GM19035 (cell line): Measurements from ENCODE around the gene ECI2.

Experiments
- ATAC-seq: cut with Tn5 transposase; IDR thresholded peaks from one replicate; pipeline ENCODE4 v1.9.1; 2021; ENCODE audit not compliant: unreplicated experiment

The ECI2 gene, protein sequence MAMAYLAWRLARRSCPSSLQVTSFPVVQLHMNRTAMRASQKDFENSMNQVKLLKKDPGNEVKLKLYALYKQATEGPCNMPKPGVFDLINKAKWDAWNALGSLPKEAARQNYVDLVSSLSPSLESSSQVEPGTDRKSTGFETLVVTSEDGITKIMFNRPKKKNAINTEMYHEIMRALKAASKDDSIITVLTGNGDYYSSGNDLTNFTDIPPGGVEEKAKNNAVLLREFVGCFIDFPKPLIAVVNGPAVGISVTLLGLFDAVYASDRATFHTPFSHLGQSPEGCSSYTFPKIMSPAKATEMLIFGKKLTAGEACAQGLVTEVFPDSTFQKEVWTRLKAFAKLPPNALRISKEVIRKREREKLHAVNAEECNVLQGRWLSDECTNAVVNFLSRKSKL

DNA sequence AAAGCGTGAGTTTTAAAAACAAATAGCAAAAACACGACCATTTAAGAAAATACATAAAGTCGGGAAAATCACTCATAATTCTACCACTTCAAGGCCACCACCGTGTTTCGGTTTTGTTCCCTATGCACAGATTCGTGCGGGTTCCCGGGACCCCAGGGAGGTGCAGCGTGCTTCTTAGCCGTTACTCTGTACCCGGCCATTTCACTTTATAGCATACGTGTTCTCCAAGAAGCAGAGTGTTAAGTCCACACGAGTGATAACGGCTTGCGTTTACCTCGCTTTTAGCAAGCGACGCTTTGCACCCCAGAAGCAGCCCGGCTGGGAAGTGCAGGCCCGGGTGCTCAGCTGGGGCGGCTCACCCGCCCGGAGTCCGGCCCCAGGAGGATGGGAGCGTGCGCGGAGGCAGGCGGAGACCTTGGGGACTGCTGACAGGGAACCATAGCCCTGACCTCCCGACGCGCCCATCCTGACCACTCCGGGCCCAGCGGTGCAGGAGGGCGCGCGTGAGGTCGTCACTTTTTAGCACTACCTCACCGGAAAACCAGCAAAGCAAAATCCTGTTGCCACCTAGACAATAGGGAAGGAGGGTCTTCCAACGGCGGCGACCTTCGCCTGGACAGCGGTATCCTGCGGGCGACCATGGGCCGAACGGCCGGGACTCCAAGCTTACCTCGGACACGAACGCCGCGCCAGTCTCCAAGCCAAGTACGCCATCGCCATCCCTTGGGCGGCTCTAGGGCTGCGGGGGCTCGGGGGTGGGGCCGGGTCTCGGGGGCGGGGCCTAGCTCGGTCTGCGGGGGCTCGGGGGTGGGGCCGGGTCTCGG is at the start of gene ECI2:
Gene ECI2 (minus strand): TSS at position 735 of the 824 bp plus-strand sequence. CDS start 15 bp downstream, at position 720.
- ATAC-seq = peak; percentile 42

DNA sequence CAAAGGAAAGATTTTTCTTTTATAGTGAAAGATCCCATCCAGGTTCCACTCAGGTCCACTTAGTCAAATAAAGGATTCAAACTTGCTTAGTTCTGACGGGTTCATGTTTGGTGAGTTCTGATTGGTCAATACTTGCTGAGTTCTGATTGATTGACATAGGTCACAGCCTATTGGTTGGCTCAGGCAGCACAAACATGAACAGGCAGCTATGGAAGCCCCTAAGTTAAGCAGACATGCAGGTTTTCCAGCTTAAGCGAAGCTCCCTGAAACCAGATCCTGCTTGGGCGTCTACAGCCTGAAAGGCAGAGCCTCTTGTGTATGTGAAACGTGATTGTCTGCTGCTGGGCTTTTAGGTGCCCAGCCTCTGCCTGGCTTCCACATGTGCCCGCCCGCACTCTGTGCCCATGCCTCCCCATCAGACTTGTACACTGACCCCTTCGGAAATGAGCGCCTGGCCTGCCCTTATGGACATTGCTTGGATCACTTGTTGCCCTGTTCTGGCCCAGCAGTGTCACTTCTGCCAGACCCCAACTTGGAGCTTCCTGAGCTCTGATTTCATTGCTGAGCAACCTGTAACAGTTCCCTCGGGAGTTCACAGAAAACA is 45.4 kb upstream of the ECI2 start:
- ATAC-seq = no peak

DNA sequence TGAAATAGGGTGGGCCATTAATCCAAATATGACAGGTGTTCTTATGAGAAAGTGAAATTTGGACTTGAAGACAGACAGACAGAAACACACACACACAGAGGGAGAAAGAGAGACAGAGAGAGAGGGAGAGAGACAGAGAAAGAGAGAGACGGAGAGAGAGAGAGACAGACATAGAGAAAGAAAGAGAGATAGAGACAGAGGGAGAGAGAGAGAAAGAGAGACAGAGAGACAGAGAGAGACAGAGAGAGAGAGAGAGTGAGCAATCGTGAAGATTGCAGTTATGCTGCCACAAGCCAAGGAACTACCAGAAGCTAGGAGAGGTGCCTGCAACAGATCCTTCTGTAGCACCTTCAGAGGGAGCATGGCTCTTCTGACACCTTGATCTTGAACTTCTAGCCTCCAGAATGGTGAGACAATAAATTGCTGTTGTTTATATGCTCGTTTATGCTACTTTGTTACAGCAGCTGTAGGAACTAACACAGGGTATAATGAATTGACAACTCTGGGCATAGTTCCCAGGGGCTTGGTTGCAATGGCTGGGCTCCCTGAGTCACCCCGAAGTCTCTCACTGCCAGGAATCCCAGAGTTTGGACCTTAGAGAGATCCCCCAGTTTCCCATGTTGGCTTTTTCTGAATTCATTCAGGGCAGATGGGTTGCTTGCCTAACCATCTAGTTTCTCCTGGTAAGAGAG is 44.7 kb upstream of the ECI2 start:
- no peak for ATAC-seq

DNA sequence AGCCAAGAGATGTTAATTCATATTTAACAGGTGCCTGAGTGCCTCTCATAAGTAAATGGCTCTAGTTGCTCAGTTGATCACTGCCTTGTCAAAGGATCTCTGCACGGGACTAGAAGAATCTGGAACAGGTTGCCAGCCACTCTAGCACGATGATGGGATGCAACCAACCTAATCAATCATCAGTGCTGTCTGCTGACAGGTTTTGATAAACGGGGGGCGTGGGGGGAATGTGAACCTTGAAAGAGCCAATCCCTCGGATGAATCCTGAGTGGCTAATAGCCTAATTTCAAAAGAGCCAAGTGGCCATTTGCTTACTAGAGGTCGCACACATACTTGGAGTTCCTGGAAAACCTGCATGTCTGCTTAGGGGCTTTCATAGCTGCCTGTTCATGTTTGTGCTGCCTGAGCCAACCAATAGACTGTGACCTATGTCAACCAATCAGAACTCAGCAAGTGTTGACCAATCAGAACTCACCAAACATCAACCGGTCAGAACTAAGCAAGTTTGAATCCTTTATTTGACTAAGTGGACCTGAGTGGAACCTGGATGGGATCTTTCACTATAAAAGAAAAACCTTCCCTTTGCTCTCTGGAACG is 43.5 kb upstream of the ECI2 start:
- ATAC-seq = no peak

DNA sequence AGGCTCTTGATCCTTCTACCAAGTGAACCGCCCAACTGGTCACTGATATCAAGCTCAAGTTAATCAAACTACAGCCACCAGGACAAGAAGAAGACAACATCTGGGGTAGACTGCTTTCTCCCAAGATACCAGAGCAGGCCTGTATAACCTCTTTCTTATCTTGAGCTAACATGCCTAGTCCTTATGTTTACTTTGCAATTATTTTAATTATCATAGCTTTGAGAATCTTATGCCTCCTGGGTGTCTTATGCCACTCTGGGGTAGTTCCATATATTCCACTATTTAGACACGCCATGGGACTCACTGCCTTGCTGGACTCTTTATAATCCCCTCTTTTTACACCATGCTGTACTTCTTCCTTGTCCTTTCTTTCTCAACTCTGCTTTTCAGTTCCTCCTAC is 41.5 kb upstream of the ECI2 start:
- ATAC-seq = no peak

DNA sequence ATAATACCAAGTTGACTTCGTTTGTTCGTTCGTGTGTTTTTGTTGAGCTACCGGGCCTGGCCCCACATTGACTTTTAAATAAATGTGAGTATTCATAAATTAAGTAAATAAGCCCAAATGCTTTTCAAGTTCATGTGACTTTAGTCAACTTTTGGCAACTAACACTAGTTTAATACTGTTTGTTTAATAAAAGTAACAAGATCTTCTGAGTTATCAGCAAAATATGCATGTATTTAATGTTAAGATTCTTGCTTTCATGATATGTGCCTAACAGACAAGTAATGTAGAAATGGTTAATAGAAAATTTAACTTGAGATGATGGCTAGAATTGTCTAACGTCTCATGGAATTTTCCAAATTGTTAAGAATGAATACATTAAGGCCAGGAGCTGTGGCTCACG is 38.7 kb upstream of the ECI2 start:
- no peak for ATAC-seq

DNA sequence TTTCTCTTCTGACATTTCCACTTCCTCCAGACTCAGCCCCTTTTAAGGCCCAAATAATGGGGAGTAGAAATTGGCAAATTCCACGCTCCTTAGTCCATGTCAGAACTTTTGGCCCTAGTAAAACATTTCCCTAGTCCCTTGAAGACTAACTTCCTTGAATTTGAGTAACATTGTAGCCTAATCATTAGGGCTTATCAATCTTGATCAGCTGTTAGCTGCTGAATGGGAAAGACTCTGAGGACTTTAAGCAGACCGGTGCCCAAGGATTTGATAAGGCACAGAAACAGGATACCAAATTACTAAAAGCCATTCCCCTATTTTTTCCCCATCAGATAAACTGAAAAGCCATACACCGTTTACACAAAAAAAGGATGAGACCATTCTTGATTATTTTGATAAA is 37.0 kb upstream of the ECI2 start:
- no peak for ATAC-seq

DNA sequence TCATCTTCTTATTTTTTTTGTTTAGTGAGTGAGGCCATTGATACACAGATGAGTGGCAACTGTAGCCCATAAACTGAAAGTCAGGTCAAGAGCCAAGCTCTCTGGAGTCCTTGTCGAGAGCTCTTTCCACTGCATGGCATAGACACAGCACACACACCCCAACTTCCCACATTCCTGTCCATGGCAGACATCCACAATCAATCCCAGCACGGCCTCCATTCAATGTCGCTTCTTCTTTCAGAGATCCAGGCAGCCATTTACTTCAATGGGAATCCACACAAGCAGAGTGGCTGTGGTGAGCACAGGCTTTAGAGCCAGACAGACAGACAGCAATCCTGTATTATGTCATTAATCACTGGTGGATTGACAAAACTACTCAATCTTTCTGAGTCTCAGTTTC is 34.9 kb upstream of the ECI2 start:
- no peak for ATAC-seq

DNA sequence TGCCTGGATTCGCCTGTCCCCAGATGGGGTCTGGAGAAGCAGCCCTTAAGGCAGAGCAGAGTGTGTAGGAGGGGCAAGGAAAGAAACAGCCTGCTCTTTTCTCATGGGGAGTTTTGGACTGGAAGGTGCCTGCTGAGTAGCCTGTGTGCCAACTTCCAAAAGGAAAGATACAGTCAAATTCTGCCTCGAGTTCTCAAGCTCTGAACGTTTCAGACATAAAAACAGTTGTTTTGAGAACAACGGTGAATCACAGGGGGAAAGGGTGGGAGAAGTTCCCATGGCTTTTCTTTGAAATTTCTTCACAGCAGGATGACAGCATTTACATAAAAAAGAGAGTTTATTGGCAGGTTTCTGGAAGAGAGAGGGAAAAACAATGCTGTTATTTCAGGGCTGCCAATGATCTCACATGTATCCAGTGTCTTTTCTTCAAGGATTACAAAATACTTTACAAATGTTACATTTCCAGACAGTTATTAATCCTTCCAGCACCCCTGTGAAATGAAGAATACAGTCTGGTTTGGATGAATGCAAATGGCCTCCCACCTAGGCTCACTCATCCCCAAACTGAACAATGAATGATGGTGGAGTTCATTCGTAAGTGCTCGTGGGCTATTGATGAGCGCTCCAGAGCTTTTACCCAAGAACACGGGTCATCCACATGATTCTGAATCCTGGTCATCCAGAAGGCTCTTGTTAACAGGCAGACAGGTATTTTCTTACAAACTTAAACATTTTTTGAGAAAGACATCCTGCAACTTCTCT is 33.8 kb upstream of the ECI2 start:
- ATAC-seq = no peak

DNA sequence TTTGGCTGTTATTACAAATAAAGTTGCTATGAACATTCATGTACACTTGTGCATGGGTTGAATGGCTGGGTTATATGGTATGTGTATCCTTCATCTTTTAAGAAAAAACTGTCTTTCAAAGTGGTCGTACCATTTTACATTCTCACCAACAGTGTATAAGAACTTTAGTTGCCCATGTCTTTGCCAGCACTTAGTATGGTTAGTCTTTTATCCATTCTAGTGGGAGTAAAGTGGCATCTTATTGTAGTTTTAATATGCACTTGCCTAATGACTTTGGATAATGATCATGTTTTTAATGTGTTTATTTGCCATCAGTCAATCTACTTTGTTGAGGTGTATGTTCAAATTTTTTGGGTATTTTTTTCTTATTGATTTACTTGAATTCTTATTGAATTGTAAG is 32.5 kb upstream of the ECI2 start:
- no peak for ATAC-seq

DNA sequence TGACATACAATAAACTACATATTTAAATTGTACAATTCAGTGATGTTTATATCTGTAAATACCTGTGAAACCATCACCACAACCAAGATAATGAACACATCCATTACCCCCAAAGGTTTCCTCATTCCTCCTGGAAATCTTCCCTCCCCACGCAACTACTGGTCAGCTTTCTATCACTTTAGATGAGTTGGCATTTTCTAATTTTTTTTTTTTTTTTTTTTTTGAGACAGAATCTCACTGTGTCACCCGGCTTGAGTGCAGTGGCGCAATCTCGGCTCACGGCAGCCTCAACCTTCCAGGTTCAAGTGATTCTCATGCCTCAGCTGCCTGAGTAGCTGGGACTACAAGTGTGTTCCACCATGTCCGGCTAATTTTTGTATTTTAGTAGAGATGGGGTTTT is 31.7 kb upstream of the ECI2 start:
- ATAC-seq = no peak

DNA sequence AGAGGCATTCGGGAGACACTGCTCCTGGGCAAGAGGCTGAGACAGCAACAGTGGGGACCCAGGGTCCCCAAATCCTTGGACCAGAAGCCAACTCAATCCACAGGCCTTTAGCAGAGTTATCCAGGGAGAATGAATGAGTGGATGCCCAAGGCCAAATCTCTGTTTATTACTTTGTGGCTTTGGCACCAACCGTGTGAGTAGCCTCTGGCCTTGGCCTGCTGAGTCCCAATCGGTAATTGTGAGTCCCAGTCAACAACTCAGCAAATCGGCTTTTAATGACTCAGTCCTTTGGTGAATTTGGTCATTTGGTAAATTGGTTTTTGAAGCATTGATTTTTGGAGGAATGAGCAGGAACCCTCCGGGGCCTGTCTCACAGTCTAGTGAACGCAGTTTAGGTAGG is 29.1 kb upstream of the ECI2 start:
- no peak for ATAC-seq

DNA sequence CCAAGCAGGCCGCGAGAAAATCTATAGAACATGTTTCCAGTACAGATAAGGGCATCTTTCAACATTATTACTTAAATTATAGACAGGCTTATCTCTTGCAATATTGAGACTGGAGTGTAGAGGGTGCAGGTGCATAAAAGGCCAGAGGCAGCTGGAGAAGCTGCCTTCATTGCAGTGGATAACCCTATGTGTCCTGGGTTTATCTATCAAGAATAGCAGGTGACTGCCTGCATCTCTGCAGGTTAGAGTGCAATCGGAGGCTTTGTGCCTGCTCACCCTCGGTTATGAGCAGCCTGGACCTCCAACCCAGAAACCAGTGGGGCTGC is 28.7 kb upstream of the ECI2 start:
- ATAC-seq = no peak

DNA sequence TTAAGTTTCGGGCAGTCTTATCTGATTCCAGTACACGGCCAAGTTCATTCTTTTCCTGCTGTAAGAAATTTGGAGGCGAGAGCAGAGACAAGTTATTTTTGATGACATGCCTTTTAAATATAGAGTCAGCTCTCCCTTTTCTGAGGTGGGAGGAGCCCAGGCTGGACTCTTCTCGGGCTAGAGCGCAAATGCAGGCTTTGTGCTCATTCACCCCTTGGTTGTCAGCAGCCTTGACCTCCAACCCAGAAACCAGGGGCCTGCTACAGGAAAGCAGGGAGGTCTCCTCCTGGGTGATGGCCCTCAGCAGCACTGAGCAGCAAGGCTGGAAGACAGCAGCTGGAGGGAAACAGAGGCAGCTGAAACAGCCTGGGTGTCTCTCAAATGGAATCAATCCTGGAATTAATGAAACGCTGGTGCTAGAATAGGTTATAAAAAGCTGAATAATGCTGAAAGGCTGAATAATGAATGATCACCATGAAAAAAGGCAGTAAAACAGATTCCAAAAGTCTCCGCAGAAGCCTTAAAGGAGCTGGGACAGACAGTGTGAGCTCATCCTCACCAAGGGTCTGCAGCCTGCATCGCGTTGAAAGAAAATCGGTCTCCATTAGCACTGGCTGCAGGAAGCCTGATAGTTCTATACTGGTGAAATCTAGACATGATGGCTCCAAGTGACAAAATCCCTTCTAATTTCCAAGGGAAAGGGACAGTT is 28.2 kb upstream of the ECI2 start:
- ATAC-seq = no peak

DNA sequence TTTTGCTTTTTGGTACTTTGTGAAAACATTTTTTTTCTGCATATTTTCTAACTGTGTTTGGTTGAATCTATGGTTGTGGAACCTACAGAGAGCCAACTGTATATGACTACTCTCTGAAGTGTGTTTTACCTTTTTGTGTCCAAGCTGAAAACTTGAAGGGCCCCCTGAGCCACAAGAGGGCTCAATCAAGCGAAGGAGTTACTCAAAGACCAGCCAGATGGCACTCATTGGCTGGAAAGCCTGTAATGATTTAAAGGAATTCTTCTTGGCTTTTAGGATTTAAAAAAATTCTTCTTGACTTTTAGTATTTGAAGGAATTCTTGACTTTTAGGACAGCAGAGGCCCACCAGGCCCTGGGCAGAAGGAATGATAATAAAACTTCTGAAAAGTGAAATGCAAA is 27.0 kb upstream of the ECI2 start:
- no peak for ATAC-seq

DNA sequence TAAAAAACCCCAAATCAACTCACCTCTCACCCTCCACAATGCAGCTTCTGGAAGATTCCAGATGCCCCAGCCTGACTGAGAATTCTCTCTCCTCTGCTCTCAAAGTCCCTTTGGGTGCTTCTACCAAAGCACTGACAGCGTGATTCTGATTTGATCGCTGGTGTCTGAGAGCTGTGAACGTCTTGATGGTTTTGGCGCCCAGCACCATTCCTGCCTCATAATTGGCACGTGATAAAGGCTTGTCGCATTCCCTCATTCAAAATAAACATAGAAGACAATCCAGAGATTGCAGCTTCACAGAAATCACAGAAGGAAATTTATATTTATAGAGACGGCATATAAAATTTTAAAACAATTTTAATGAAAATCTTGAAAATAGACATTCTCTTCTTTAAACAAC is 24.1 kb upstream of the ECI2 start:
- no peak for ATAC-seq

DNA sequence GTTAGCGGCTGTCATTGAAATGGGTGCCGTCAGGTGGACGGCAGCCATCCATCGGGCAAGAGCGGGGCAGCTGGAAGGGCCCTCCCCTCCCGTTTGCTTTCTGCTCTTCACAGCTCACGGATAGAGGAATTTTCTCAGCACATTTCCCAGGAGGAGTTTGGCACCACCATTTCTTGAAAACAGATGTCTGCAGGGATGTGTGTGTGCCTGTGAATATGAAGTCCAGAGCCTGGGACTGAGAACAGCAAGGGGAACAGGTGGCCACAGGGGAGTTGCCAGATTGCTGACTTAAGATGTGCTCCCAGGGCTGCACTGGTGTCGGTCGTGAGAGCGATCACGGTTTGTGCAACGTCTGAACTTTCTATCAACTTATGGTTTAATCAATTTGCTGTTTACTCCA is 22.1 kb upstream of the ECI2 start:
- no peak for ATAC-seq

DNA sequence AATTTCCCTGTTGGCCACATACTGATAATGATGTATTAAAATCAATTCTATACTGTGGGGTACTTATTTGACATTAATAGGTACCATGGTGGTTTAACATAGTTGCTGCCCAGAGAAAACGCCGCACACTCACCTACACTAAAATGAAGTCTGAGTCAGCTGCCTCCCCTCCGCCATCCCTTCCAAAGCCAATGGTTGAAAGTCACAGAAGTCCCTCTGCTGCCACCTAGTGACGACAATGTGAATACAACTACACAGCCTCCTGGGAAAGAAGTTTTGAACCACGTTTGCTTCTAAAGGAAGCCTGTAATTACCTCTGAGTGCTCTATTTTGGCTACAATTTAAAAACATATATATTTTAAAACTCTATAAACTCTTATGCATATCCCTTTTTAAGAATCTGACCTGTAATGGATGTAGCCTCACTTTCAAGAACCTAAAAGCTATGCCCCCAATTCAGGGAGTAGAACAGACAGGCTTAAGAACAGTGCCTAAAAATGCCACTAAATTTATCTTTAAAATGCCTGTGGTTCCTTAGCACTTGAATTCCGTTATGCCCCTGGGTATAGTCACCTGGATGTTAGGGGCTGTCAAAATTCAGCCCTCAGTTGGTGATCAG is 20.6 kb upstream of the ECI2 start:
- ATAC-seq = peak; percentile 85

DNA sequence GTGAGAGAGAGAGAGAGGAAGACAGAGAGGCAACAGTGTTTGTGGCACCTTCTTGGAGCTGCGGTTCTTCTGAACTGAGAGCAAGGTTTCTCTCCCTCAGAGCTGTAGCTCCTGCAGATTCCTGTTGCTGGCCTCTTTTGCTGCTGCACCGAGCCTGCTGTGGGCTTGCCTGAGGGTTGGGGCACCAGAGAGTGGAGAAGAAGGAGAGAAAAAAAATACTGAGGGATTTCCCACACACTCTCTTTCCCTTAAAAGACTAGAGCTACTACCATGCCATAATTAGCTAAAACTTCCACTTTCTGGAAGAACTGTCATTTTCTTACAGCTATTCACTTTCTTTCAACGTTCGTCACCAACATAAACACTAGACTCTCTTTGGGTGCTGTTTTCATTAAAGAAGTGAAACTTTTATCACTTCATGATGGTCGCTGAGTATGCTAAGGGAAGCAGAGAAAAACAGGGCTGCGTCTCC is 18.2 kb upstream of the ECI2 start:
- no peak for ATAC-seq
